Measurements from ENCODE around the gene CKB. TPM values are rescaled to one million over a fixed set of nuclear protein-coding genes. Genes with fewer than 3 reads are reported as not detected.
A peak's percentile ranks its signal among the peaks of the same experiment; 100 is the strongest.

Gene CKB
- total and polyA plus RNA-seq, 12 donors: 273 to 1,062 (median 632) TPM

DNA sequence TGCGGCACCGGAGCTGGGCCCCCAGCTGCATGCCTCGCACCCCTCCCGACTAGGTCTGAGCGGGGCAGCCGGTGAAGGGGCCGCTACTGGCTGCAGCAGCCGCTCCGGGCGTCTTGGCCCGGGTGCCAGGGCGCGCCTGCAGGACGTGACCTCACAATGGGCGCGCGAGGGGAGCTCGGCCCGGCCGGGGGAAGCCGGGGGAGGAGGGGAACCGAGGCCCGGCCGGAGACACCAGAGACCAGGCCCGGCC lies 39.5 kb upstream of the CKB start:
- TF ChIP-seq, protein P1, sequence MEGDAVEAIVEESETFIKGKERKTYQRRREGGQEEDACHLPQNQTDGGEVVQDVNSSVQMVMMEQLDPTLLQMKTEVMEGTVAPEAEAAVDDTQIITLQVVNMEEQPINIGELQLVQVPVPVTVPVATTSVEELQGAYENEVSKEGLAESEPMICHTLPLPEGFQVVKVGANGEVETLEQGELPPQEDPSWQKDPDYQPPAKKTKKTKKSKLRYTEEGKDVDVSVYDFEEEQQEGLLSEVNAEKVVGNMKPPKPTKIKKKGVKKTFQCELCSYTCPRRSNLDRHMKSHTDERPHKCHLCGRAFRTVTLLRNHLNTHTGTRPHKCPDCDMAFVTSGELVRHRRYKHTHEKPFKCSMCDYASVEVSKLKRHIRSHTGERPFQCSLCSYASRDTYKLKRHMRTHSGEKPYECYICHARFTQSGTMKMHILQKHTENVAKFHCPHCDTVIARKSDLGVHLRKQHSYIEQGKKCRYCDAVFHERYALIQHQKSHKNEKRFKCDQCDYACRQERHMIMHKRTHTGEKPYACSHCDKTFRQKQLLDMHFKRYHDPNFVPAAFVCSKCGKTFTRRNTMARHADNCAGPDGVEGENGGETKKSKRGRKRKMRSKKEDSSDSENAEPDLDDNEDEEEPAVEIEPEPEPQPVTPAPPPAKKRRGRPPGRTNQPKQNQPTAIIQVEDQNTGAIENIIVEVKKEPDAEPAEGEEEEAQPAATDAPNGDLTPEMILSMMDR (IDR thresholded peaks at IDR 0.05): no peak
- Histone ChIP-seq H3K4me3 (peak overlapping the region; percentile 92 to 100 (median 99)), H3K4me1 (peaks cover 10 to 87% (median 63%) of the 10 kb centered on the region in 9 donors), H3K36me3 (peaks cover 0 to 49% (median 17%) of the 10 kb centered on the region in 9 donors), H3K9me3 (no peaks in the 10 kb centered on the region), H3K27me3 (no peaks in the 10 kb centered on the region), H3K27ac (peak overlapping the region; percentile 92 to 100 (median 98))
- ATAC-seq: peak; percentile 63 to 81 (median 72)
- peak; percentile 52 to 57 for DNase-seq
- 0 to 2% methylated on average over 24 to 25 of the region's 25 CpGs for WGBS, 2 donors
- intact Hi-C loops (cut with DNase I): loop anchor here in 3 of 10 donors (10.0 kb wide), 3 partner anchors 123 to 413 kb away; no protein-coding TSS in a partner anchor

DNA sequence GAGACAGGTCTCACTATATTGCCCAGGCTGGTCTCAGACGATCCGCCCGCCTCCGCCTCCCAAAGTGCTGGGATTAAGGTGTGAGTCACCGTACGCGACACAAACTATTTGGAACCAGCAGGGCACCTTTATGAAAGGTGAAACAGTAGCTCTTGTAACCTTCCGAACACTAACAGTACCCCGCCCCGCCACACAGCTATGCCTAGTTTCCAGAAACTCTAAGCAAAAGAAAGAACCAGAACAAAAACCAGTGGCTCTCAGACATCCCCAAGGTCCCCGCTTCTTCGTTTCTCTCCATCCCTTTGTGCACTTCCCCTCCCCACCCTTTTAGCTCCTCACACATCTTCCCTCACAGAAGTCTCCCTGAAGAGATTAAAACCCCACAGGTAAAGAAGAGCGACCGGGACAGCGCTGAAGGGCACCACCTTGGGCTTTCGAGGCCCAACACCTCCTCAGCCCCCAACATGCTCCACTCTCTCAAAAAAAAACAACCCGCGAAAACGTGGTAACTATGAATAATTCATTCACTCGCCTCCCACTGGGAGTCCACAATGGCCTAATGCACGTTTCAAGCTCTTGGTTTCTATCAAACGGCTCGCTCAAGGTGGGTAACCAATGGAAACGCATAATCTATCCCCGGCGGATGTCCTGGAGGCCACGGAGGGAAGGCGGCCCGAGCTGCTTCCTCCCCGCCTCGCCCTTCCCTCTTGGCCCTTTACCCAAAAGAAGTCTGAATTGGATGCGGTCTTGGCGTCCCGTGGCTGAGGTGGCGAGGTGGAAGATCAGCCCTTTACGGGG lies 39.0 kb upstream of the CKB start:
- no peaks in the 10 kb centered on the region for H3K27me3 ChIP-seq
- DNase-seq (peak in 1 of 2 donors; percentile 71), ATAC-seq (peak; percentile 39 to 78 (median 62))
- H3K4me3 ChIP-seq: peak overlapping the region; percentile 92 to 100 (median 99)
- intact Hi-C loops (cut with DNase I): loop anchor here in 3 of 10 donors (10.0 kb wide), 3 partner anchors 123 to 413 kb away; no protein-coding TSS in a partner anchor
- 8 to 9% methylated on average over 36 of the region's 36 CpGs for WGBS, 2 donors
- H3K36me3 ChIP-seq: peaks cover 0 to 48% (median 17%) of the 10 kb centered on the region in 9 donors
- TF ChIP-seq, protein P1 (IDR thresholded peaks at IDR 0.05): no peak
- H3K27ac ChIP-seq: peak overlapping the region; percentile 92 to 100 (median 98)
- H3K4me1 ChIP-seq: peaks cover 10 to 88% (median 69%) of the 10 kb centered on the region in 9 donors
- H3K9me3 ChIP-seq: no peaks in the 10 kb centered on the region

DNA sequence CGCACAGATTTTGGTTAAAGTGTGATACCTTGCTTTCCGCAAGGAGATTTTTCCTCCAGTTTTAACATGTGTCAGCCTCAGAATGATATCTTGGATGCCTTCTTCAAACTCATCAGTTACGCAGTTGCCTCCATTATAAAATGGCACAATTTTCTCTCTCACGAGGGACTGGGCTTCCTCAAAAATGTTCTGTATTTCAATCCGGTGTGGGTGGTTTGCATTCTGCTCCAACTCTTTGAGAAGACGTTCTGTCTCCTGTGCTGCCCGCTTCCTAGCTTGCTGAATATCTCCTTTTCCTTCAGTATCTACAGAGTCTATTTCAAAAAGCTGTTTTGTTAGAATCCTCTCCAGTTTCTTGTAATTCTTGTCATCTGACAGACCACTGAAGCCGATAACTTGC lies 38.1 kb upstream of the CKB start:
- Histone ChIP-seq H3K4me1 (peaks cover 10 to 88% (median 69%) of the 10 kb centered on the region in 9 donors), H3K4me3 (peak overlapping the region in 5 of 10 donors; percentile 96 to 100 (median 99)), H3K27ac (peak overlapping the region in 6 of 10 donors; percentile 97 to 100 (median 99)), H3K9me3 (no peaks in the 10 kb centered on the region), H3K36me3 (peaks cover 0 to 49% (median 17%) of the 10 kb centered on the region in 9 donors), H3K27me3 (no peaks in the 10 kb centered on the region)
- intact Hi-C loops (cut with DNase I): loop anchor here in 3 of 10 donors (10.0 kb wide), 3 partner anchors 124 to 414 kb away; no protein-coding TSS in a partner anchor
- DNase-seq (no peak), ATAC-seq (no peak)
- TF ChIP-seq, protein P1 (IDR thresholded peaks at IDR 0.05): no peak
- 72 to 76% methylated on average over 8 of the region's 8 CpGs for WGBS, 2 donors

DNA sequence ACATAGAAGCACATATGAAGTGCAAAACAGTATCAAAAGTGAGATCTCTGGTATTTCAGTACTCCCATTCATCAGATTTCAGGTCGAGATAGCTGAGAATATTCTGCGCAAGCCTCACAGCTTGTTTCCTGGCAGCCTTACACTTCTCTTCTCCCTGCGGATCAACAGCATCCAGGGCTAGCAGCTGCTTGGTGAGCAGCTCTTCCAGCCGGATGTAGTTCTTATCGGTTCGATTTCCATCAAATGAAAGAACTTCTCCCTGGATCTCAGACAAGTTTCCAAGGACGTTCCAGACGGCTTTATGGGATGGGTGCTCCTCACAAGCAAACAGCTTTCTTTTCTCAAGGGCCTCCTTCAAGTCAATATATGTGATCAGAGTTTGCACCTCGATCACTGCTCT lies 37.1 kb upstream of the CKB start:
- 52 to 61% methylated on average over 9 of the region's 9 CpGs for WGBS, 2 donors
- DNase-seq: no peak
- Histone ChIP-seq H3K9me3 (no peaks in the 10 kb centered on the region), H3K36me3 (peaks cover 0 to 49% (median 17%) of the 10 kb centered on the region in 9 donors), H3K27ac (peak overlapping the region in 7 of 10 donors; percentile 13 to 99 (median 93)), H3K27me3 (no peaks in the 10 kb centered on the region), H3K4me3 (no peak overlapping the region), H3K4me1 (peaks cover 10 to 89% (median 71%) of the 10 kb centered on the region in 9 donors)
- no peak for ATAC-seq
- TF ChIP-seq, protein P1 (IDR thresholded peaks at IDR 0.05): no peak
- intact Hi-C loops (cut with DNase I): loop anchor here in 3 of 10 donors (10.0 kb wide), 3 partner anchors 125 to 415 kb away; no protein-coding TSS in a partner anchor
